Fibroblast of villous mesenchyme (primary cell): ENCODE measurements around the gene C17orf58. TPM values are rescaled to one million over a fixed set of nuclear protein-coding genes. Genes with fewer than 3 reads are reported as not detected.

Source experiments
- DNase-seq: peaks from one replicate; pipeline ENCODE4 v3.0.0-alpha.2; 2010; ENCODE audit warnings: low read depth
- H3K4me3 ChIP-seq: 2 replicates; pipeline ENCODE4 v1.5.1; 2011; ENCODE audit warnings: low read depth, mild to moderate bottlenecking, low read length
- total RNA-seq: library from RNA; depleted of rRNA; stranded (reverse); fragments of >200 nt; gene quantifications from 2 replicates; pipeline ENCODE4 v1.2.3, GENCODE V29; 2012
- TF ChIP-seq, protein P1 (sequence below): IDR thresholded peaks from 2 replicates; pipeline ENCODE4 v1.5.1; 2012; ENCODE audit warnings: low read depth, mild to moderate bottlenecking, low read length; ENCODE audit not compliant: insufficient read depth

The C17orf58 gene
- 10.6 and 12.5 TPM in 2 replicates for total RNA-seq

DNA sequence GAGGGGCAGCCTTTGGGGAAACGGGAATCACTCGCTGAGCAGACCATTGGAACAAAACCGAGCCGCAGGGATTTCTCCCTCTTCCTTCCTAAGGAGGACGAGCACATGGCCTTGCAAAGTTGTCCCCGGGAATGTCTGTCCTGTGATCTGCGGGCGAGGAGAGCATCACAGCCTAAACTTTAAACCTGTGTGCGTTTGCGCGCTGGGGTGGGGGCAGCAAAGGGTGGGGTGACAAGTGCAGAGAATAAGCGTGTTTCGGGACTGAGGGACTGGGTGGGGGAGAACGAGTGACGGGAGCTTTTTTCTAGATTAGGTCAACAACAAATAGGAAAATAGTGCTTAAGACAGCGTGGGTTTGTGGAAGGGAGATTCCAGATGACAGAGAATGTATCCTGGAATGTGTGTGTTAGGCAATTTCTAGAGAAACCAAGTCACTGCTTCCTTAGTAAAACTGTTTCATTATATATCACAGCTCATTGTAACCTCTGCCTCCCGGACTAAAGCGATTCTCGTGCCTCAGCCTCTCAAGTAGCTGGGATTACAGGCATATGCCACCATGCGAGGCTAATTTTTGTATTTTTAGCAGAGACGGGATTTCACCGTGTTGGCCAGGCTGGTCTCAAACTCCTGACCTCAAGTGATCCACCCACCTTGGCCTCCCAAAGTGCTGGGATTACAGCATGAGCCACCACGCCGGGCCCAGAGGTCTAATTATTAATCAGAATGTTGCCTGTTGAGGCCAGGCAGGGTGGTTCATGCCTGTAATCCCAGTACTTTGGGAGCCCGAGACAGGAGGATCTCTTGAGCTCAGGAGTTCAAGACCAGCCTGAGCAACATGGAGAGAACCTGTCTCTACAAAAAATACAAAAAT, at the start of gene C17orf58:
Gene C17orf58, minus strand, starts transcription at position 169 of the 871 bp plus-strand sequence. CDS start 271 bp downstream, outside the sequence.
- peak within 1 kb of the TSS; percentile 67 for H3K4me3 ChIP-seq
- DNase-seq, result peak; percentile 70

DNA sequence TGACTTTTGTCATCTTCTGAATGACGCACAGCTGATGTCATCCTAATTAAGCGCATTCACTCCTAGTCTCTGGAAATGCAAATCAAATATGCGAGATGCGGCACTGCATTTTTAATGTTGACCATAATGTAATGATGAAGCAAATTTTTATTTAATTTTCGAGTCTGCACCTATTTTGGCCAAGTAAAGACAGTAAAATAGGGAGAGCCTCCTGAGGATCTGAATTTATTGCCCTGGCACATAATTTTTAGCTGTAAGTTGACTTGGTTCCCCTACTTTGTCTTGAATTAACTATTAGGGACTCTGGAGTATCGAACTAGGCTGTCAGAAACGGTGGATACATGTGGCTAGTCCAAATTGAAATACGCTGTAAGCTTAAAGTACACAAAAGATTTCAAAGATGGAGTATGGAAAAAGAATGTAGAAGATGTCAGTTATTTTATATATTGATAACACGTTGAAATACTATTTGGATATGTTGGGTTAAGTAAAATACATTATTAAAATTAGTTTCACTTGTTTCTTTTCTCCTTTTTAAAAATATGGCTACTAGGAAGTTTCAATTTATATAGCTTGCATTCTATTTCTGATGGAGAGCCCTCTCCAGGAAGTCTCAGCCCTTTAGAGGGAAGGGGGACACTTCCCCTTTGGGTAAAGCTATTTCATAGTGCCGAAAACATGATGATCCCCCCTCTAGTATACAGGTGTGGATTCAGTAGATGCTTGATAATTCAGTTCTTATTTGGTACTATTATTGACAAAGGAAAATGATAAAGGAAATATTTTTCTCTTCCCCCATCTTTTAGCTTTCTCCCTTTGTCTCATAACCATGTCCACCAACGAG, 40.3 kb upstream of the C17orf58 start:
- TF ChIP-seq, protein P1, sequence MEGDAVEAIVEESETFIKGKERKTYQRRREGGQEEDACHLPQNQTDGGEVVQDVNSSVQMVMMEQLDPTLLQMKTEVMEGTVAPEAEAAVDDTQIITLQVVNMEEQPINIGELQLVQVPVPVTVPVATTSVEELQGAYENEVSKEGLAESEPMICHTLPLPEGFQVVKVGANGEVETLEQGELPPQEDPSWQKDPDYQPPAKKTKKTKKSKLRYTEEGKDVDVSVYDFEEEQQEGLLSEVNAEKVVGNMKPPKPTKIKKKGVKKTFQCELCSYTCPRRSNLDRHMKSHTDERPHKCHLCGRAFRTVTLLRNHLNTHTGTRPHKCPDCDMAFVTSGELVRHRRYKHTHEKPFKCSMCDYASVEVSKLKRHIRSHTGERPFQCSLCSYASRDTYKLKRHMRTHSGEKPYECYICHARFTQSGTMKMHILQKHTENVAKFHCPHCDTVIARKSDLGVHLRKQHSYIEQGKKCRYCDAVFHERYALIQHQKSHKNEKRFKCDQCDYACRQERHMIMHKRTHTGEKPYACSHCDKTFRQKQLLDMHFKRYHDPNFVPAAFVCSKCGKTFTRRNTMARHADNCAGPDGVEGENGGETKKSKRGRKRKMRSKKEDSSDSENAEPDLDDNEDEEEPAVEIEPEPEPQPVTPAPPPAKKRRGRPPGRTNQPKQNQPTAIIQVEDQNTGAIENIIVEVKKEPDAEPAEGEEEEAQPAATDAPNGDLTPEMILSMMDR, result no peak
- H3K4me3 ChIP-seq, result peak overlapping the region; percentile 96
- peak; percentile 73 for DNase-seq

DNA sequence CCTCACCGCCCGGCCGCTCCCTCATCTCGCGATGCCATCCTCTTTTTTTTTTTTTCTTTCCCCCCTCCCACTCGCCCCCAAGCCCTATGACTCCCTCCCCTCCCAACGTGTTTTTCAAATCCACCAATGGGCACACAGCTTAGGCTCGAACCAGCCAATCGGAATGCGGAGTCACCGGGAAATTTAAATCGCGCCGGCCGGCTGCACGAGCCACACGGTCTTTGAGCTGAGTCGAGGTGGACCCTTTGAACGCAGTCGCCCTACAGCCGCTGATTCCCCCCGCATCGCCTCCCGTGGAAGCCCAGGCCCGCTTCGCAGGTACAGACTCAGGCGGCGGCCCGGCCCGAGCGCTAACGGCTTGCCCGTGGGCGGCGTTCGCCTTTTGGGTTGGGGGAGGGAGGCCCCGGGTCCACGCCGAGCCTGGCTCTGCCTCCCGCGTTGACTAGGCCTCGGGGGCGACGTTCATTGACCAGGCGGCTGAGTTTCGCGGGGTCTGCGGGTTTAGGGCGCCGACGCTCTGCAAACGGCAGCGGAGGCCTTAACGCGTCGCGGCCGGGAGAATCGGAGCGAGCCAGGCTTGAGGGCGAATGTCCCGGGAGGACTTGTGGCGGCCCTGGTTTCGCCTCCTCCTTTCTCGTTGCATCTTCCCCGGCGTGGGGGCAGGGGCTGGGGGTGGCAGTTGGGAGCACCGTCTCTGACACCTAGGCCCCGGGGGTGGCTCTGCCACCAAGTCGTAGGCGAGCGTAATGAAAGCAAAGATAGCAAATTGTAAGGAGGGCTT, 39.4 kb upstream of the C17orf58 start, which contains the start of gene KPNA2:
Gene KPNA2, plus strand, starts transcription at position 213 of the 781 bp plus-strand sequence. CDS start 1,398 bp downstream, outside the sequence.
- peak; percentile 99 for DNase-seq
- TF ChIP-seq, protein P1, result no peak
- peak within 1 kb of the TSS; percentile 96 for H3K4me3 ChIP-seq

DNA sequence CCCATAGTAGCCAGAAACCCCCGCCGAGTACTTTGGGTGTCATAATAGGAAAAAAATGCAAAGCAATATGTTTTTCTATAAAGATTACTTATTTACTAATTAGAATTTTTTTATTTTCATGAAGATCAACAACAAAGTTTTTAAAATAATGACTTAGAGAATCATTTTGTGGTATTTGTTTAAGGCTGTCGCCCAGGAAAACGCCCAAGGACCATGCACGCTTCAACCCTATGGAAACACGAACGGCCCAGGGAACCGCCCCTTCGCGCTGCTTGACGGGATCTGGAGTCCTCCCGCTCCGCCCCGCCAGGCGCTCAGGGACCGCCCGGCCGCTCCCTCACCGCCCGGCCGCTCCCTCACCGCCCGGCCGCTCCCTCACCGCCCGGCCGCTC, 38.9 kb upstream of the C17orf58 start:
- DNase-seq, result no peak
- peak overlapping the region; percentile 36 for H3K4me3 ChIP-seq
- TF ChIP-seq, protein P1, result no peak

DNA sequence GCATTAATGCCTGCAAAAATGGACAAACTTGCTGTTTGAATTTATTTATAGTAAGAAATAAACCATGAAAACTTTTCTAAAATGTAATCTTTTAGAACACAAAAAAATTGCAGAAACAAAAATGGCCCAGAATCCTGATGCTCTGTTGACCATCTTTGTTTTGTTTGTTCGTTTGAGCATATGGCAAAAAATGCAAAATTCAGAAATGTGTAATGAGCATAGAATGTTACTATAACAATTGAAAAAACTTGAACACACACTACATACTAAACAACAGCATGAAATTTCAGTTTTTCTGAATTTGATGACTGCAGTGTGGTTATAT, 38.1 kb upstream of the C17orf58 start:
- H3K4me3 ChIP-seq, result no peak overlapping the region
- TF ChIP-seq, protein P1, result no peak

DNA sequence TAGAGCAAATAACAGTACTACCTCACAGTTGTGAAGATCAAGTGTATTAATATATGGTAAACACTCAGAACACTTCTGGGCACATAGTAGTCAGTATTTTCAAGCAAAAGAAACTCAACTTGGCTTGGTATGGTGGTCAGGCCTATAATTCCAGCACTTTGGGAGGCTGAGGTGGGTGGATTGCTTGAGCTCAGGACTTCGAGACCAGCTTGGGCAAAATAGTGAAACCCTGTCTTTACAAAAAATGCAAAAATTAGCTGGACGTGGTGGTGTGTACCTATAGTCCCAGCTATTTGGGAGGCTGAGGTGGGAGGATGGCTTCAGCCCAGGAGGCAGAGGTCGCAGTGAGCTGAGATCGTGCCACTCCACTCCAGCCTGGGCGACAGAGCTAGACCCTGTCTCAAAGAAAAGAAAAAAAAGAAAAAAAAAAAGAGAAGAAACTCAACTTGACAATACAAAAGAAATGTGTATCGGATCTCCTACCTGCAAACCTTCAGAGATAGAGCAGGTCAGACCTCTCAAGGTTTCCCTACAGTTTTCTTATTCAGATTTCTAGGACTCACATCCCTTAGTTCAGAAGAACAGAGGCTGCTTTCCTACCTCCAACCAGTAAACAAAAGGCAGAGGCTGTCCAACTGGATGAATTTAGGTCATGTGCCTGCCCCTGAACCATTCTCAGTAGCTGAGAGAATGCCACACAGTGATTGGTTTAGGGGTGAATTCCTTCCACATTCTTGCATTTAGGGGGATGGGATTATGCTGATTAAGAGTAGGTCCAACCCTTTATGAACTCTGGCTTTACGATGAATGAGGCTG, 37.6 kb upstream of the C17orf58 start:
- TF ChIP-seq, protein P1, result no peak
- no peak overlapping the region for H3K4me3 ChIP-seq
- peak; percentile 58 for DNase-seq

More for the DNA sequence above, 38.1 kb upstream of the C17orf58 start:
- no peak for DNase-seq
